Tibial artery (tissue), 4 donors: ENCODE data around the gene SMIM11.

Experiments used
- DNase-seq, 2 donors: peaks; one replicate each; pipeline ENCODE4 v3.0.0-alpha.2; 2019
- H3K27ac ChIP-seq, 2 donors: fragments of 200-600 bp; sonication (generic) in 1 of 2; 1 replicate in 1 of 2; 2 replicates in 1 of 2; pipeline ENCODE4 v1.5.1; 2018 to 2019; ENCODE audit warnings: mild to moderate bottlenecking in 1 of 2
- H3K27me3 ChIP-seq, 2 donors: fragments of 200-600 bp; sonication (generic) in 1 of 2; one replicate each; pipeline versions ENCODE4 v1.5.1 to v1.6.0; 2016 to 2019
- H3K36me3 ChIP-seq, 3 donors: fragments of 200-600 bp; sonication (generic) in 2 of 3; one replicate each; pipeline ENCODE4 v1.5.1; 2016 to 2019; ENCODE audit warnings: mild to moderate bottlenecking in 2 of 3
- H3K4me1 ChIP-seq, 4 donors: fragments of 200-600 bp; sonication (generic) in 2 of 4; 1 replicate in 3 of 4; 2 replicates in 1 of 4; pipeline ENCODE4 v1.5.1; 2016 to 2019
- H3K4me3 ChIP-seq, 2 donors: fragments of 200-600 bp; sonication (generic) in 1 of 2; 1 replicate in 1 of 2; 2 replicates in 1 of 2; pipeline ENCODE4 v1.5.1; 2018 to 2019; ENCODE audit warnings: mild to moderate bottlenecking in 2 of 2
- H3K9me3 ChIP-seq, 3 donors: fragments of 200-600 bp; sonication (generic) in 1 of 3; one replicate each; pipeline ENCODE4 v1.5.1; 2016 to 2019
- intact Hi-C: fragments of 100-400 bp; cut with DNase I; formaldehyde crosslinking; loops from one replicate; pipeline ENCODE4 v1.15.0; 2023; ENCODE audit warnings: low total_unique reads
- TF ChIP-seq, protein P1 (sequence below), 2 experiments: fragments of 200-600 bp in 1 of 2; fragments of 450-650 bp in 1 of 2; IDR thresholded peaks; one replicate each; pipeline ENCODE4 v1.5.1; 2017 to 2019; ENCODE audit warnings: antibody characterized with exemption in 2 of 2, mild to moderate bottlenecking in 1 of 2, moderate library complexity in 1 of 2

SMIM11 gene

GRCh38 chr21:34342476-34342875 lies 32.8 kb upstream of the SMIM11 start:
- no peaks in the 10 kb centered on the region for H3K27me3 ChIP-seq
- H3K36me3 ChIP-seq: no peaks in the 10 kb centered on the region
- H3K27ac ChIP-seq: peak overlapping the region in 1 of 2 donors; percentile 4
- intact Hi-C loops: no loop called here
- H3K9me3 ChIP-seq: no peaks in the 10 kb centered on the region
- no peak for DNase-seq
- H3K4me3 ChIP-seq: no peak overlapping the region
- TF ChIP-seq, protein P1, sequence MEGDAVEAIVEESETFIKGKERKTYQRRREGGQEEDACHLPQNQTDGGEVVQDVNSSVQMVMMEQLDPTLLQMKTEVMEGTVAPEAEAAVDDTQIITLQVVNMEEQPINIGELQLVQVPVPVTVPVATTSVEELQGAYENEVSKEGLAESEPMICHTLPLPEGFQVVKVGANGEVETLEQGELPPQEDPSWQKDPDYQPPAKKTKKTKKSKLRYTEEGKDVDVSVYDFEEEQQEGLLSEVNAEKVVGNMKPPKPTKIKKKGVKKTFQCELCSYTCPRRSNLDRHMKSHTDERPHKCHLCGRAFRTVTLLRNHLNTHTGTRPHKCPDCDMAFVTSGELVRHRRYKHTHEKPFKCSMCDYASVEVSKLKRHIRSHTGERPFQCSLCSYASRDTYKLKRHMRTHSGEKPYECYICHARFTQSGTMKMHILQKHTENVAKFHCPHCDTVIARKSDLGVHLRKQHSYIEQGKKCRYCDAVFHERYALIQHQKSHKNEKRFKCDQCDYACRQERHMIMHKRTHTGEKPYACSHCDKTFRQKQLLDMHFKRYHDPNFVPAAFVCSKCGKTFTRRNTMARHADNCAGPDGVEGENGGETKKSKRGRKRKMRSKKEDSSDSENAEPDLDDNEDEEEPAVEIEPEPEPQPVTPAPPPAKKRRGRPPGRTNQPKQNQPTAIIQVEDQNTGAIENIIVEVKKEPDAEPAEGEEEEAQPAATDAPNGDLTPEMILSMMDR (IDR thresholded peaks at IDR 0.05): no peak
- peaks cover 0 to 74% (median 53%) of the 10 kb centered on the region in 4 donors for H3K4me1 ChIP-seq

GRCh38 chr21:34343347-34343746 lies 32.0 kb upstream of the SMIM11 start:
- H3K27ac ChIP-seq: peak overlapping the region; percentile 77 to 83
- H3K27me3 ChIP-seq: no peaks in the 10 kb centered on the region
- H3K9me3 ChIP-seq: no peaks in the 10 kb centered on the region
- intact Hi-C loops: no loop called here
- H3K4me1 ChIP-seq: peaks cover 0 to 71% (median 47%) of the 10 kb centered on the region in 4 donors
- H3K4me3 ChIP-seq: no peak overlapping the region
- DNase-seq: no peak
- TF ChIP-seq, protein P1 (IDR thresholded peaks at IDR 0.05): no peak
- H3K36me3 ChIP-seq: no peaks in the 10 kb centered on the region

GRCh38 chr21:34343838-34344381 lies 31.4 kb upstream of the SMIM11 start:
- intact Hi-C loops: no loop called here

DNA sequence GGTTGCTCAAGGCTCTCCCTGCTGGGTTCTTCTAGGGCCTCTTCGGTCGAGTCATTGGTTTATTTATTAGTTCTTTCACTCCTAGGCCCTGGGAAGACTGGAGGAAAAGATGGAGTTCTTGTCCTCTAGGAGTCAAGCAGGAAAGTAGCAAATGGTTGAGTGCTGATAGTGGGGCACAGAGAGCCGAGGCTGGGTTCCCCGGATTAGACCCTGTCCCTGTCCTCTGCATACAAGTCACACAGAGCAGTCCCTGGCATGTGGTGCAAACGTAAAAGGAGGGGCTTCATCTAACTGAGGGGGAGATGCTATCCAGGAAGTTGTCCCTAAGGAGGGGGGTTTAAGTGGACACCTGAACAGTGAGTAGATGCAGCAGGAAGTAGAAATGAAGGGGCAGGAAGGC lies 30.7 kb upstream of the SMIM11 start:
- Histone ChIP-seq H3K27ac (peak overlapping the region; percentile 77 to 83), H3K27me3 (no peaks in the 10 kb centered on the region)
- intact Hi-C loops: no loop called here

More at GRCh38 chr21:34343838-34344381, 31.4 kb upstream of the SMIM11 start:
- H3K9me3 ChIP-seq: no peaks in the 10 kb centered on the region
- H3K4me1 ChIP-seq: peaks cover 0 to 66% (median 44%) of the 10 kb centered on the region in 4 donors
- H3K27me3 ChIP-seq: no peaks in the 10 kb centered on the region
- TF ChIP-seq, protein P1 (IDR thresholded peaks at IDR 0.05): no peak
- H3K27ac ChIP-seq: peak overlapping the region; percentile 77 to 83
- no peak for DNase-seq
- H3K36me3 ChIP-seq: no peaks in the 10 kb centered on the region
- H3K4me3 ChIP-seq: no peak overlapping the region

GRCh38 chr21:34345091-34345871 lies 30.0 kb upstream of the SMIM11 start:
- H3K4me1 ChIP-seq: peaks cover 0 to 52% (median 35%) of the 10 kb centered on the region in 4 donors
- TF ChIP-seq, protein P1 (IDR thresholded peaks at IDR 0.05): no peak
- intact Hi-C loops: loop anchor here (5.0 kb wide), 2 partner anchors 218 to 273 kb away; partner anchors contain the start of genes MRPS6 and SLC5A3
- no peaks in the 10 kb centered on the region for H3K36me3 ChIP-seq
- peak overlapping the region; percentile 77 to 83 for H3K27ac ChIP-seq
- no peaks in the 10 kb centered on the region for H3K9me3 ChIP-seq
- no peak for DNase-seq
- H3K27me3 ChIP-seq: no peaks in the 10 kb centered on the region
- no peak overlapping the region for H3K4me3 ChIP-seq

More for the DNA sequence above, 30.7 kb upstream of the SMIM11 start:
- Histone ChIP-seq H3K4me1 (peaks cover 0 to 59% (median 42%) of the 10 kb centered on the region in 4 donors), H3K4me3 (no peak overlapping the region), H3K9me3 (no peaks in the 10 kb centered on the region), H3K36me3 (no peaks in the 10 kb centered on the region)
- TF ChIP-seq, protein P1 (IDR thresholded peaks at IDR 0.05): no peak
- no peak for DNase-seq
